Activated CD4-positive, alpha-beta T cell treated with anti-CD3 and anti-CD28 coated beads, Interleukin-2, amount 50 U/mL, for 16 hours (primary cell): ENCODE measurements around the gene AGER.
"Not testable (repeated sequence)": the region's sequence is repeated elsewhere in the genome, so short reads cannot be mapped to it uniquely, and the experiment has no call there.

Experiments
- DNase-seq: peaks from one replicate; pipeline ENCODE4 v3.0.0-alpha.2; 2020

The AGER gene

GRCh38 chr6:32184084-32184640 is at the start of gene AGER:
AGER (minus strand) TSS chr6:32184253; CDS start chr6:32184222, 31 bp downstream.
- DNase-seq: no peak

- no peak for DNase-seq
Measured at GRCh38 chr6:32226434-32226833, 42.4 kb upstream of the AGER start.

- DNase-seq: no peak
Measured at GRCh38 chr6:32224696-32225095, 40.6 kb upstream of the AGER start.

GRCh38 chr6:32223258-32224235 is 39.5 kb upstream of the AGER start, which contains the start of gene NOTCH4:
NOTCH4 (minus strand) TSS chr6:32224067; CDS start chr6:32223928, 139 bp downstream.
- DNase-seq: no peak

- DNase-seq: no peak
Measured at GRCh38 chr6:32222333-32223230, 38.5 kb upstream of the AGER start.

GRCh38 chr6:32220021-32220420 is 36.0 kb upstream of the AGER start:
- no peak for DNase-seq

GRCh38 chr6:32218167-32218566 is 34.1 kb upstream of the AGER start:
- no peak for DNase-seq

GRCh38 chr6:32216998-32217397 is 32.9 kb upstream of the AGER start:
- no peak for DNase-seq

GRCh38 chr6:32216285-32216684 is 32.2 kb upstream of the AGER start:
- no peak for DNase-seq

- DNase-seq: no peak
Measured at GRCh38 chr6:32215617-32216016, 31.6 kb upstream of the AGER start.

- DNase-seq: no peak
Measured at GRCh38 chr6:32214126-32214525, 30.1 kb upstream of the AGER start.

- DNase-seq: no peak
Measured at GRCh38 chr6:32213649-32214048, 29.6 kb upstream of the AGER start.

GRCh38 chr6:32212076-32212760 is 28.2 kb upstream of the AGER start:
- no peak for DNase-seq

GRCh38 chr6:32211432-32211831 is 27.4 kb upstream of the AGER start:
- DNase-seq: not testable (repeated sequence)

GRCh38 chr6:32210191-32210601 is 26.1 kb upstream of the AGER start:
- no peak for DNase-seq

GRCh38 chr6:32208996-32209395 is 24.9 kb upstream of the AGER start:
- no peak for DNase-seq

- no peak for DNase-seq
Measured at GRCh38 chr6:32204268-32204715, 20.2 kb upstream of the AGER start.

- no peak for DNase-seq
Measured at GRCh38 chr6:32203426-32204267, 19.6 kb upstream of the AGER start.

GRCh38 chr6:32202186-32202585 is 18.1 kb upstream of the AGER start:
- no peak for DNase-seq

- DNase-seq: no peak
Measured at GRCh38 chr6:32200711-32201475, 16.8 kb upstream of the AGER start.

- DNase-seq: no peak
Measured at GRCh38 chr6:32198866-32199265, 14.8 kb upstream of the AGER start.
